T follicular helper cell (primary cell): ENCODE measurements around the gene CD276.
"Not testable (repeated sequence)": the region's sequence is repeated elsewhere in the genome, so short reads cannot be mapped to it uniquely, and the experiment has no call there.

Source experiments
- DNase-seq: peaks from one replicate; pipeline ENCODE4 v3.0.0-alpha.2; 2020; ENCODE audit warnings: low read depth

Gene CD276

GRCh38 chr15:73709686-73710085 lies 25.5 kb downstream of the CD276 start:
- DNase-seq: no peak

GRCh38 chr15:73710321-73710720 lies 26.1 kb downstream of the CD276 start:
- no peak for DNase-seq

DNA sequence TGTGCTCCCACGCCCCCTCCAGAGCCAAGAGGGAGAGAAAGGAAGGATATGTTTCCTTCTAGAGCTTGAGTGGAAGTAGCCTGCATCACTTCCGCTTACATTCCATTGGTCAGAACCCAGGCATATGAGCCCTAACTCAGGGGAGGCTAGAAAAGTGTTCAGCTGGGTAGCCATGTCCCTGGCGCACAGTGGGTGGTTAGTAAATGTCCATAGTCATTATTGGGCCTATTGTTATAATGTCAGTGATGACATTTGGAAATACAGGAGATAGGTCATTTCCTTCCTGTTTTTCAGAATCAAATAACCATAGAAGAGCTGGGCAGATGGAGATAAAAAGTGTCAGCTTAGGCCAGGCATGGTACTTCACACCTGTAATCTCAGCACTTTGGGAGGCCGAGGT lies 27.3 kb downstream of the CD276 start:
- no peak for DNase-seq

- no peak for DNase-seq
These were observed 27.9 kb downstream of the CD276 start for GRCh38 chr15:73712107-73712506.

DNA sequence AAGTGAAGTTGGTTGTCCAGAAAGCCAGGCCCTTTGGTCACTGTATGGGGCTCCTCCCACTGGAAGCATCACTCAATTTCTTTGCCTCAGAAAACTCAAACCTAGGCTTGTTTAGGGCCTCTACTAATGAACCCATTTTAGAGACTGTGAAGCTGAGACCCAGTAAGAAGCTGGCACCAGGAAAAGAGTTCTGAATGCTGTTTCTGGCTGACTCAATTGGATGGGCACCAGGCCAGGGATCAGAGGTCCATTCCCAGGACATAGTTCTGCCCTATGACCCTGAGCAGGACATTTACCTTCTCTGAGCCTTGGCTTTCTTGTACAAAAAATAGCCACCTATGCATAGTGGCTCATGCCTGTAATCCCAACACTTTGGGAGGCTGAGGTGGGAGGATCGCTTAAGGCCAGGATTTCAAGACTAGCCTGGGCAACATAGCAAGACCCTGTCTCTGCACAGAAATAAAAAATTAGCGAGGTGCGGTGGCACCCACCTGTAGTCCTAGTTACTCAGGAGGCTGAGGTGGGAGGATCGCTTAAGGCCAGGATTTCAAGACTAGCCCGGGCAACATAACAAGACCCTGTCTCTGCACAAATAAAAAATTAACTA lies 30.6 kb downstream of the CD276 start:
- DNase-seq: no peak

- no peak for DNase-seq
These were observed 31.2 kb downstream of the CD276 start for GRCh38 chr15:73715417-73715816.

DNA sequence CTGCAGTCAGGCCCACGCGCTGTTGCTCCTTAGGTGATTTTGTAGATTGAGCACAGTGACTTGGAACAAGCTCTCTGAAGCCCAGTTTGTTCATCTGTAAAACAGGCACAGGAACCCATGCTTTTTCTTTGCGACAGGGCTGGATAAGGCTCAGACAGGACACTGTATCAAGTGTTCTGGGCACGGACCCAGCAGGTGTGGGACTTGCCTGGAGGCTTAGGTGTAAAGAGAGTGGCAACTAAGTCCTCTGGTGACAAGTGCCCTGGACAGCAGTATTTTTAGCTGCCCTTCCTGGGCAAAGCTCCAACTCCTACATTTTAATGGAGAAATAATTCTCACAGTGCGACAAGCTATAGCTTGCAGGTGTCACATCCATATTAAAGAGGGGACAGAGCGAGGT lies 32.2 kb downstream of the CD276 start:
- no peak for DNase-seq

DNA sequence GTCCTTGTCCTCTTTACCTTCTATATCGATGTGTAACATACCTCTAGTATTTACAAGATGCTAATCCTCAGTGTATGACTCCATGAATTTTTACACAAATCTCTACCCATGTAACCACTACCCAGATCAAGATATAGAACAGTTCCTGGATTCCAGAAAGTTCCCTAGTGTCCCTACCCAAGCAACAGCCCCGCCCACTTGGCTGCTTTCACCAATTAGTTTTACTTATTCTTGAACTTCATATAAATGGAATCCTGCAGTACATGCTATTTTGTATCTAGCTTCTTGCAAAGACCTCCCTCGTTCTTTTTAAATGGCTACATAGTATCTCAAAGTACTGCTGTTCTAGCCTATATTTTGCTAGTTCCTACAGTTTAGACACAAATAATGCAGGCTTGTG lies 33.0 kb downstream of the CD276 start:
- DNase-seq: no peak

- DNase-seq: no peak
These were observed 33.6 kb downstream of the CD276 start for GRCh38 chr15:73717802-73718201.

GRCh38 chr15:73718694-73719093 lies 34.5 kb downstream of the CD276 start:
- no peak for DNase-seq

- DNase-seq: no peak
These were observed 38.2 kb downstream of the CD276 start for GRCh38 chr15:73722425-73722824.

- no peak for DNase-seq
These were observed 39.0 kb downstream of the CD276 start for GRCh38 chr15:73723191-73723590.

GRCh38 chr15:73724212-73724611 lies 40.0 kb downstream of the CD276 start:
- no peak for DNase-seq

DNA sequence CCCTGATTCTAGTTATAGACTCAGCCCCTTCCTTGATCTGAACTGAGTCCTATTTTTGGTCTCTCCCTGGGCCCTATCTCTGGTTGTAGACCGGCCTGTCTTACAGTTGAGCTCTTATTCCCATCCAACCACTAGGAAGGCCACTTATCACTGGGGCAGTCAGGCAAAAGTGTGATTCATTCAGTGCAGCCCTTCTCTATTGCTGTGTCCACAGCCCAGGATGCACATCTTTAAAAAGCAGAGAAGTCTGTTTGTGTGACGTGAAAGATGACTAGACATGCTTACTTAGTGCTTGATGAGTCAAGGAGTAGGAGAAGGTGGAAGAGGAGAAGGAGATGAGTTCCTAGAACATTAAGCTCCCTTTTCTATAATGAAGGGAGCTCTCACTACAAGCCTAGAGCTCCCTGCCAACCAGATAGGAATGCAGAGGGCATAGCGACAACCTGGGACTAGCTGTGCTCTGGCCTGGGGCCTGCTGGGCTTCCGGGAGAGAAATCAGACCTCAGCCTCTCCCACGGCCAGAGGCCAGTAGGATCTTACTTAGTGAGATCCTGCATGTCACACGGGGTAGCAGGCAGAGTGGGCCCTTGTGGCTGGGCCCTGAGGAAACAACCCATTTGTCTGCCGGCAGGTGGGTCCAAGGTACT lies 43.3 kb downstream of the CD276 start:
- no peak for DNase-seq

GRCh38 chr15:73732051-73732450 lies 47.9 kb downstream of the CD276 start:
- DNase-seq: not testable (repeated sequence)

DNA sequence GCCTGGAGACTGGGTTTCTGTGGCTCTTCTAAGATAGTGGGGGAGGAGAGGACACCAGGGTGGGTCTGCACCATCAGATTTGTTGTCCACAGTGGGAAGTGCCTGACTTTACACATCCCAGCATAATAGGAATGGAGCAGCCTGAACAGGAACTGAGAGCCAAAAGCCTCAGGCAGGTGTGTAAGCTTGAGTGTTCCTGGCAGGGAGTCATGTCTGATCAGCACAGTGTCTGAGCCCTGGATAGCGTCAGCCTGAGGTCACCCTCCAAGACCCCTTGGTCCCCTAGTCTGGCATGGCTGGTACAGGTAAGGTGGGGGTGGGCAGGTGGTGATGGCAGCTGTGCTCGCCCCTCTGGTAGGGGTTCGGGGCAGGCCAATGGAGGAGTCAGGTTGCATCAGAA lies 48.7 kb downstream of the CD276 start:
- DNase-seq: no peak

- DNase-seq: no peak
These were observed 53.4 kb downstream of the CD276 start for GRCh38 chr15:73737535-73737934.

- no peak for DNase-seq
These were observed 56.2 kb downstream of the CD276 start for GRCh38 chr15:73740152-73741048.

- no peak for DNase-seq
These were observed 57.2 kb downstream of the CD276 start for GRCh38 chr15:73741321-73741836.

- DNase-seq: no peak
These were observed 60.1 kb downstream of the CD276 start for GRCh38 chr15:73744293-73744692.

DNA sequence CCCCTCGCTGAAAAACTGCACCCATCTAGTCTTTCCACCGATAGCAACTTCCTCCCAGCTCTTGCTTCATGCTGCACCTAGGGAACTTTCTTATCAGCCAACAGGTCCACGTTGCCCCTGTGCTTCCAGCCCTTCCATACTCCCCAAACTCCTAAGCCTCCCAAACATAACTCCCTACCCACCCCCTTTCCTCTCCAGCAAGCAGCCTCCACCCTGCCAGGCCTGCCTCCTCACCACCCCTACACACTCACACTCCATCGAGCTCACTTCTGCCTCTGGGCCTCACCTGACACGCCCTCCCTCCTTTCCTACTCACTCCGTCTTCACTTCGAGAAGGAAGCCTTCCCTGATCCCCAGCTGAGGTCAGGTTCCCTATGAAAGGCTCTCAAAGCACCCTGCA lies 60.9 kb downstream of the CD276 start:
- no peak for DNase-seq

DNA sequence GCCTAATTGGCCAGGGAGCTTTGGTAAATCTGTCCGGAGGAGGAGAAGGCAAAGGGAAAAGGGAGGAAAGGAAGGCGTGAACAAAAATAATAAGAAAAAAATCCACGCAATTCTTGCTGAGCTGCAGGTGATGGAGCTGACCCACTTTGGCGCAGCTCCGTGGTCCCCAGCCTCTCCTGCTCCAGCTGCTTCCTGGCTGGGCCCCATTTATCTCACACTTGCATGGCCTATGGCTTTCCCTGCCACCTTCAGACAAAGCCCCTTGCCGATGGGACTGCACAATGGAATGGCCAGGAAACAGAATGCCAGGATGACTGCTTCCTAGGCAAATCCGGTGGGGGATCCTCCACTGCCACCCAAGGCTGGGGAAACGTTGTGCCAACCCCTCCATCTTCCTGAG lies 62.1 kb downstream of the CD276 start:
- DNase-seq: no peak

DNA sequence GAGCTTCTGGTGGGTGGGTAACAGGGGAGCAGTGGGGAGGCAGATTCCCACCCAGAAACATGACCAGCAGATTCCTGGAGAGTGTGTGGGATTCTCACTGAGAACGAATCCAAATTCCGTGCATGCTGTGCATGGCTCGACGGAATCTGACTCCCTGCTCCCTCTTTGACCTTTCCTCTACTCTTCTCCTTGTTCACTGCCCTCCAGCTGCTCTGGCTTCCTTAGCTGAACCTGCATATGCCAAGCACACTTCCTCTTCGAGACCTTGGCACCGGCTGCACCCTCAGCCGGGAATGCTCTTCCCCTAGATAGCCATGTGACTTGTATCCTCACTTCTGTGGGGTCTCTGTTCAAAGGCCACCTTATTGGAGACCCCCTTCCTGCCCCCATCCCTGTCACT lies 62.7 kb downstream of the CD276 start:
- no peak for DNase-seq
